NT2/D1 (cell line): Measurements from ENCODE around the gene ELOVL6.

ENCODE experiments used
- SUZ12 ChIP-seq: IDR thresholded peaks from 2 replicates; pipeline ENCODE4 v1.6.1; 2011; ENCODE audit not compliant: insufficient read length, insufficient read depth; ENCODE audit errors: extremely low read depth
- YY1 ChIP-seq: IDR thresholded peaks from 2 replicates; pipeline ENCODE4 v1.6.1; 2011; ENCODE audit not compliant: insufficient read length, insufficient read depth
- ZNF274 ChIP-seq: IDR thresholded peaks from 2 replicates; pipeline ENCODE4 v1.6.1; 2011; ENCODE audit warnings: mild to moderate bottlenecking, low read depth, low read length

- TF ChIP-seq SUZ12 (no peak), YY1 (no peak), ZNF274 (no peak)
Observed at GRCh38 chr4:110022457-110022856, 176.0 kb downstream of the ELOVL6 start.
